GM19025 (cell line): ENCODE measurements around the gene ZNF254.
"Not testable (repeated sequence)": the region's sequence is repeated elsewhere in the genome, so short reads cannot be mapped to it uniquely, and the experiment has no call there.

Source experiments
- ATAC-seq: cut with Tn5 transposase; IDR thresholded peaks from one replicate; pipeline ENCODE4 v1.9.1; 2021; ENCODE audit warnings: mild to moderate bottlenecking, low read depth, moderate library complexity; ENCODE audit not compliant: unreplicated experiment

The ZNF254 gene

DNA sequence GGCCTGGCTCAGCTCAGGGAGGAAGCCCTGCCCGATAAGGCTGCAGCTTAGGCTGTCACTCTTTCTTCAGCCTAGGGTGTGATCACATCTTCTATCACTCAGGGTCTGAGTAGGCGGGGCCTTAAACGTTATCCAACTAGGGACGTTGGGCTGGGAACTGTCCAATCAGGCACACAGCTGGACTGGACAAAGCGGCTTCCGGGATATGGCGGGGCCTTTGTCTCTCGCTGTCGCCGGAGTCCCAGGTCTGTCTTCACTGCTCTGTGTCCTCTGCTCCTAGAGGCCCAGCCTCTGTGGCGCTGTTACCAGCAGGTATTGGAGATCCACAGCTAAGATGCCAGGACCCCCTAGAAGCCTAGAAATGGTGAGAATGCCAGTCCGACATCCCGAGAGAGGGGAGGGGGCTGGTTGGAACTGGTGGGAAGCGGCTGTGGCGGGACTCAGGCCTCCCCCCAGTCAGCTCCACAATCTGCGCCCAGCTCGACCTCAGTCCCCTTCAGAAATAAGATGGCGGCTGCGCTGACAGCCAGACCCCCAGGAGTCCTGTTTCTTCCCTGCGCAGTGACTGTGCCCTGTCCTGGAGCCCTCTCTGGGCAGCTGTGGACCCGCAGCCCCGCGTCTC, at the start of gene ZNF254:
Gene ZNF254 (plus strand): TSS at position 214 of the 622 bp plus-strand sequence. CDS start 121 bp downstream, at position 335.
- ATAC-seq, result peak; percentile 99

DNA sequence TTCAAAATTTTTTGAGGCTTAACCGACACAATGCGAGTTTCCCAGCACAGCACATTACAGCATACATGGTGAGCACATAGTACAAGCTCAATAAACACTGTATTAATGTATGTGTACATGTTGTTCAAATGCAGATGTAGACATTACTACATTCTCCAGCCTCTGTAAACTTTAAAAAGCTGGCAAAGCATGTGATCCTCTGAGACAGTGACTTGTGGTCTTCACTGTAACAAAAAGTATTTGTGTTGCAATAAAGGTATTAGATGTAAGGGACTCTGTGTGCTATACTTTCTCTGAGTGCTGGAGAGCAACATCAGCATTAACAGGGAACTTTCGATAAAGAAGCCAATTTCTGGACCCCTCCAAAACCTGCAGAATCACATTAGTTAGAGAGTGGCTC, 46.4 kb upstream of the ZNF254 start:
- no peak for ATAC-seq

DNA sequence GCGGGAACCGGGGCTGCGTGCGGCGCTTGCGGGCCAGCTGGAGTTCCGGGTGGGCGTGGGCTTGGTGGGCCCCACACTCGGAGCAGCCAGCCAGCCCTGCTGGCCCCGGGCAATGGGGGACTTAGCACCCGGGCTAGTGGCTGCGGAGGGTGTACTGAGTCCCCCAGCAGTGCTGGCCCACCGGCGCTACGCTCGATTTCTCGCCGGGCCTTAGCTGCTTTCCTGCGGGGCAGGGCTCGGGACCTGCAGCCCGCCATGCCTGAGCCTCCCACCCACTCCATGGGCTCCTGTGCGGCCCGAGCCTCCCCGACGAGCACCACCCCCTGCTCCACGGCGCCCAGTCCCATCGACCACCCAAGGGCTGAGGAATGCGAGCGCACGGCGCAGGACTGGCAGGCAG, 45.7 kb upstream of the ZNF254 start:
- ATAC-seq, result not testable (repeated sequence)

DNA sequence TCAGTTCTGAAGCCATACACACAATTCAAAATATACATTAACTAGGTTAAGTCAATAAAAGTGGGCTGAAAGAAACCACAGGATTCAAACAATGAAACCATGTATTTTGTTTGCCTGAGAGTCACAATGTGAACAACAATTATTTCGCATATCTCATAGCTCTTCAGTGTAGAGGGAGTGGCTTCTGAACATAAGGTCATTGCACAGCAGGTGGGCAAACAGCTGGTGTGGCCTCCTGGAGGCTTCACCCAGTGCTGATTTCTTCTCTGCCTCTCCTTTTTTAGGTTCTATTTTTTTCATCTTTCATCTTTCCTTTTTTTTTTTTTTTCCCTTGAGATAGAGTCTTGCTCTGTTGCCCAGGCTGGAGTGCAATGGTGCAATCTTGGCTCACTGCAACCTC, 40.4 kb upstream of the ZNF254 start:
- no peak for ATAC-seq

DNA sequence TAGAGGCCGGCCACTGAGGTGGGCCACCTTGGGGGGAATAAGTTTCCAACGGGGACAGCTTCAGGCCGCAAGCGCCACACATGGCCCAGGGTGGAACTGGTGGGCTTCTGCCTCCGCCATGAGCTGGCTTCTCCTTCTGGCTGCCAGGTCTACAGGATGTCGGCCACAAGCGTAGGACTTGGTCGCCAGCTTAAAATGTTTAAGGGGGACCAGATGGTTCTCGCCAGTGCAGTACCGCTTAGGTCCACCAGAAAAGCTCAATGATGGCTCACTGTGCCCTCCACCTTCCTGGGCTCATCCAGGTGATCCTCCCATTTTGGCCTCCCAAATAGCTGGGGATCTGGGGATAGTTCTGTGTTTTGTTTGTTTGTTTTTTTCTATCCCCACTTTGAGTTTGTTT, 38.7 kb upstream of the ZNF254 start:
- no peak for ATAC-seq

DNA sequence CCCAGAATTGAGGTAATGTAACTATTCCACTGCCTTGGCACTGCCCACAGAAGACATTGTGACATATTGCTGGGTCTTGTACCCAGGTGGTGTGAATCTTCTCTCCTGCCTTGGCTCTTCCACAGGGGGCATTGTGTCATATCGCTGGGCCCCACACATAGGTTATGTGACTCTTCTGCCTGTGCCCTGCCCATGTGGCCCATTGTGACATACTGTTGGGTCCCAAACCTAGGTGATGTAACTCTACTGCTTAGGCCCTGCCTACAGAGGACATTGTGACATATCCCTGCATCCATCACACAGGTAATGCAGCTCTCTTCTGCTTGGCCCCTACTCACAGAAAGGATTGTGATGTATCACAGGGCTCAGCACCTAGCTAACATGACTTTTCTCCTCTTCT, 37.5 kb upstream of the ZNF254 start:
- ATAC-seq, result no peak

DNA sequence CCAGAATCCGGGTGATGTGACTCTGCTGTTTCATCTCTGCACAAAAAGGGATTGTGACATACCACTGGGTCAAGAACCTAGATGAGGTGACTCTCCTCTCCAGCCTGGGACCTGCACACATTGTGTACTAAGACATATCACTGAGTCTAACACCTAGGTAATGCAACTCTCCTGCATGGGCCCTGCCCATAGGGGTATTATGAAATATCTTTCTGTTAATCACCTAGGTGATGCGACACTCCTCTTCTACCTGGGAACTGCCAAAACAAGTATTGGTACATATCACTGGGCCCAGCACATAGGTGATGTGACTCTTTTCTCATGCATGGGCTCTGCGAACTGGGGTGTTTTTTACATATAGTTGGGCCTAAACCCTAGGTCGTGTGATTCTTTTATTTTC, 35.5 kb upstream of the ZNF254 start:
- no peak for ATAC-seq

DNA sequence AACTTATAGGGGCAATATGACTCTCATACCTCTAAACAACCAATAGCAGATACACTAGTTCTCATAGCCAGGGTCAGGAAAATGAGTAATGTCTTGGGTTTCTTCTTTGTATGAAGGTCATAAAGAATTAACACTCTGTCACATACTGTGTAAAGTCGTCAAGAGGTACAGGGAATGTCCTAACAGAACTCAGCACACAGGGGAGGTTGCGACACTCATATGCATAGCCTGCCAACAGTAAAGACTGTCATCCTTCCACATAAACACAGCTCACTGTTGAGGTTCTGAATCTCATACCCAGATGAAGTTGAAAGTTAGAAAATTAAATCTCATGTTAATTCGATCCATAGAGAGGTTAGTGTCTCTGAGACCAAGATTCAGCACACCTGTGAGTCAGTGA, 34.2 kb upstream of the ZNF254 start:
- ATAC-seq, result no peak

DNA sequence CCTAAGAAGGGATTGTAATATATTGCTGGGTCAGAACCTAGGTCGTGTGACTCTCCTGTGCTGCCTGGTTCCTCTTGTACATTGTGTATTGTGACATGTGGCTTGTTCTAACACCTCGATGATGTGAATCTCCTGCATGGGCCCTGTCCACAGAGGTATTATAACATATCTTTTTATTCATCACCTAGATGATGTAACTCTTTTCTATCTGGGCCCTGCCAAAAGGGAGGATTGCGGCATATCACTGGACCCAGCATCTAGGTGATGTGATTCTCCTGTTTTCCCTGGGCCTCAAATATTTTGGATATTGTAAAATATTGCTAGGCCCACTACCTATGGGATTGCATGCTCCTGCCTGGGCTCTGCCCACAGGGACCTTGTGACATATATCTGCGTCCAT, 33.4 kb upstream of the ZNF254 start:
- no peak for ATAC-seq

DNA sequence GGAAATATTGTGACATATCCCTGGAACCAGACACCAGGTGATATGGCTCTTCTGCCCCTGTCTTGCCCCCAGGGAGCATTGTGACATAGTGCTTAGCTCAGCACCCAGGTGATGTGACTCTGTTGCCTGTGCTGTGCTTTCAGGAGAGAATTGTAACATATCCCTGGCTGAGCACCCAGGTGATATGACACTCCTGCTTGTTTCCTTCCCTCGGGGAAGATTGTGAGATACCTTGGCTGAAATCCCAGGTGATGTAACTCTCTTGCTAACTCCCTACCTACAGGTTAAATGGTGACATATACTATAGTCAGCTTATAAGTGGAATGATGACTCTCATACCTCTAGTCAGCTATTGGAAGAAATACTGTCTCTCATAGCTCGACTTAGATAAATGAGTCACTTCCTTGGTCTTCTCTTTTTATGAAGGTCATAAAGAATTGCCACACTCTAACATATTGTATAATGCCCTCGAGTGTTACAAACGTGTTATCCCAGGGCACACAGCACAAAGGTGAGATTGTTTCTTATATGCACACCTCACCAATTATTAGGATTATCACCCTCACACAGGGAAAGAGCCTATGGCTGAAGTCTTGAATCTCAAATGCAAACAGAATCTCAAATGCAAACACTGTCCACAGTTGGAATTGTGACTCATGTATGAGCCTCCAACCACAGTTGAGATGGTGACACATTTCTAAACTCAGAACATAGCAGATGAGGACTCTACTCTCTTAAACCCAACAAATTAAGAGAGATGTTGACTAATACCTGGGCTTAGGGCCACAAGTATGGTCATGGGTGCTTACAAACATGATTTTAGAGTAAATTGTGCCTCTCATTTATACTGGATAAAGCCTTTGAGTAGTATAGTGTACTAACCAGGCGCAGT, 32.7 kb upstream of the ZNF254 start:
- no peak for ATAC-seq

DNA sequence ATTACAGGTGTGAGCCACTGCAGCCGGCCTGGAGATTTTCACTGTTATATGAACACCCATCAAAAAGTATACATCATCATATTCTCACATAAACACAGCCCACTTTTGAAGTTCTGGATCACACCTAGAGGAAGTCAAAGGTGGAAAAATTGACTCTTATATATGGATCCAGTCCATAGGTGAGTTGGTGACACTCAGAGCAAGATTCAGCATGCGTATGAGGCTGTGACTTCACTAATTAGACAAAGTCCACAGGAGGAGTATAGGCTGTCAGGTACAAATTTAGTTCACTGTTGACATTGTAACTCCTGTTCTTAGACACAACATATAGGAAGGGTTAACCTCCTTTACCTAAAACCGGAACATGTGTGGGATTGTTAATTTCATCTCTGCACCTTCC, 31.4 kb upstream of the ZNF254 start:
- ATAC-seq, result no peak

DNA sequence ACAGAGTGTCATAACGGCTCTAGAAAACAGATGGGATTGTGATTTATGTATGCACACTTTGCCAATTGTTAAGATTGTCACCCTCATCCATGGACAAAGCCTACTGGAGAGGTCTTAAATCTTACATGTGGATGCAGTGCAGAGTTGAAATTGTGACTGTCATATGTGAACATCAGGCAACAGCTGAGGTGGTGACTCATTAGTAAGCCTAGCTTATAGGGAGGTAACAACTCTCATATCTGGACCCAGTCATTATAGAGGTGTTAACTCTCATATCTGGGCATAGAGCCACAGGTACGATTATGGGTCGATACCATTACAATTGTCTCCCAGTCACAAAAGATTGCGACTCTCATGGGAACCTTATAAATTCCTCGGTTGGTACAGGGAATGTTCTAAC, 29.8 kb upstream of the ZNF254 start:
- ATAC-seq, result no peak

DNA sequence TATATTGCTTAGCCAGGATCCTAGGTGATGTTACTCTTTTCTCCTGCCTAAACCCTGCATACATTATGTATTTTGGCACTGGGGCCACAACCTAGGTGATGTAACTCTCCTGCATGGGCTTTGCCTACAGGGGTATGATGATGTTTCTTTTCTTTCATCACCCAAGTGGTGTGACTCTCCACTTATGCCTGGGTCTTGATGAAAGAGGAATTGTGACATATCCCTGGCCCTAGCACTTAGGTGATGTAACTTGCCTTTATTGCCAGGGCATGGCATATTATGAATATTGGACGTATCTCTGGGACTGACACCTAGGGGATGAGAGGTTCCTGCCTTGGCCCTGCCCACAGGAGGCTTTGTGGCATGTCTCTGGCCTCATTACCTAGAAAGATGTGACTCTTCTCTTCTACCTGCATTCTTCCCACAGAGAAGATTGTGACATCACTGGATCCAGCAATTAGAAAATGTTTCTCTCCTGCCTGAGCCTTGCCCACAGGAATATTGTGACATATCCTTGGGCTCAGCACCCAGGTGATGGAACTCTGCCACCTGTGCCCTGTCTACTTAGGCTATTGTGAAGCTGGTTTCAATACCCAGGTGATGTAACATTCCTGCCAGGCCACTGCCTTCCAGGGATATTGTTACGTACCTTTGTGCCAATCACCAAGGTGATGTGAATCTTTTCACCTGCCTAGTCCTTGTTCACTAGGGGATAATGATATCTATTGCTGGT, 27.3 kb upstream of the ZNF254 start:
- ATAC-seq, result no peak

DNA sequence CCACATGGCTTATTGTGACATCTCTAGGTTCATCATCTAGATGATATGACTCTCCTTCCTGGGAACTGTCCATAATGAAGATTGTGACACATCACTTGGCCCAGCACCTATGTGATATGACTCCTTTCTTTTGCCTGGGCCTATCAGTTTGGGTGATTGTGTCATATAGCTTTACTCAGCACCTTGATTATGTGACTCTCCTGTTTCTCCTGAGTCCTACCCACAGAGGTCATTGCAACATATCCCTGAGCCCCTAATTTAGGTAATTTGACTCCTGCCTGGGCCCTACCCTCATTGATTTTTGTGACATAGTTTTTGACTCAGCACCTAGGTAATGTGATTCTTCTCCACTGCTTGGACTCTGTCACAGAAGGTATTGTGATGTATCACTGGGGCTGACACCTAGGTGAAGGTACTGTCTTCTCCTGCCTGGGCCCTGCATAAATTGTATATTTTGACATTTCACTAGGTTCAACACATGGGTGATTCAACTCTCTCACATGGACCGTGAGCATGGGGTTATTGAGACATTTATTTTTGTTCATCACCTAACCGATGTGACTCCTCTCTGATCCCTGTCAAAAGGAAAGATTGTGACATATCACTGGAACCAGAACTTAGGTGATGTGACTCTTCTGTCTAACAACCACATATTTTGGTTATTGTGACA, 26.2 kb upstream of the ZNF254 start:
- no peak for ATAC-seq

DNA sequence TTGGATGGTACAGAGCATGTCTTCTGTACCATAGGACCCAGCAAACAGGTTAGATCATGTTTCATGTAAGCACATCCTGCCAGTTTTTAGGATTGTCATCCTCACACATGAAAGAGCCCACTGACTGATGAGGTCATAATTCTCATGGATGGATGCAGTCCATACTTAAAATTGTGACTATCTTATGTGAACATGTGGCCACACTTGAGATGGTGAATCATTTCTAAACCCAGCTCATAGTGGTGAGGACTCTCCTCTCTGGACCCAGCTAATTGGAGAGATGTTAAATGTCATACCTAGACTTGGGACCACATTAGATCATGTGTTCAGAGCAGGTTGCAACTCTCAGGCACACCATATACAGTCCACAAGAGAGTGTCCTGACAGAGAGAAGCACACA, 24.8 kb upstream of the ZNF254 start:
- ATAC-seq, result no peak

DNA sequence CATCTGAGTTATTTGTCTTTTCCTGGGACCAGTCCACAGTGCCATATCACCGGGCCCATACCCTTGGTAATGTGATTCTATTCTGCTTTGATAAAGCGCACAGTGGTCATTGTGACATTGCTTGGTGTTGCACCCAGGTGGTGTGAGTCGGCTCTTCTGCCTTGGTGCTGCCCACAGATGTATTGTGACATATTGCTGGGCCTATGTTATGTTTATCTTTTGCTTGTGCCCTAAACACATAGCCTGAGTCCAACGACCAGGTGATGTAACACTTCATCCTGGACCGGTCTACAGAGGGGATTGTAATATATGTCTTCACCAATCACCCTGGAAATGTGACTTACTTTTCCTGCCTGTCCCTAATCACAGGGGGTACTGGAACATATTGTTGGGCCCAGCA, 23.7 kb upstream of the ZNF254 start:
- no peak for ATAC-seq

DNA sequence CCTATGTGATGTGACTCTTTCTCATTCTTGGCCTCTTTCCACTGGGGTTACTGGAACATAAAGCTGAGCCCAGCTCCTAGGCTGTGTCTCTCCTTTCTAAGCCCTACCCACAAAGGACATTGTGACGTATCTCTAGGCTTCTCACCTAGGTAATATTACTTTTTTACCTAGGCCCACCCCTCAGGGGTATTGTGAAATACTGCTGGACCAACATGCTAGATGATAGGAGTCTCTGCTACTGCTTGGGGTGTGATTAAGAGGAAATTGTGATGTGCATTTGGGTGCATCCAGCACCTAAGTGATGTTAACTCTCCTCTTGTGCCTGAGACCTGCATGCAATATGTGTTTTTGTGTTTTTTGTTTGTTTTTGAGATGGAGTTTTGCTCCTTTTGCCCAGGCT, 22.8 kb upstream of the ZNF254 start:
- no peak for ATAC-seq

DNA sequence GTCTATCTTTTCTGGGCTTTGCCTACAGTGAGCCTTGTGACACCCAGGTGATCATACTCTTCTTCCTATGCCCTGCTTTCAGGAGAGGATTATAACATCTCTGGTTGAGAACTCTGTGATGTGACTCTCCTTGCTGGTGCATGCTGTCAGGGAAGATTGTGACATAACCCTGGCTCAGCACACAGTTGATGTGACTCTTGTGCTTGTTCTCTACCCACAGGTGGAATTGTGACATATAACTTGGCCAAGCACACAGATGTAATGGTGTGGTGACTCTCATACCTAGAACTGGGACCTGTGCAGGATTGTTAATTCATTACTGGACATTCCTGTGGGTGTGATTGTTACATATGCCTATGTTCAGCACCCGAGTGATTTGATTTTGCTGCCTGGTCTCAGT, 21.7 kb upstream of the ZNF254 start:
- no peak for ATAC-seq

DNA sequence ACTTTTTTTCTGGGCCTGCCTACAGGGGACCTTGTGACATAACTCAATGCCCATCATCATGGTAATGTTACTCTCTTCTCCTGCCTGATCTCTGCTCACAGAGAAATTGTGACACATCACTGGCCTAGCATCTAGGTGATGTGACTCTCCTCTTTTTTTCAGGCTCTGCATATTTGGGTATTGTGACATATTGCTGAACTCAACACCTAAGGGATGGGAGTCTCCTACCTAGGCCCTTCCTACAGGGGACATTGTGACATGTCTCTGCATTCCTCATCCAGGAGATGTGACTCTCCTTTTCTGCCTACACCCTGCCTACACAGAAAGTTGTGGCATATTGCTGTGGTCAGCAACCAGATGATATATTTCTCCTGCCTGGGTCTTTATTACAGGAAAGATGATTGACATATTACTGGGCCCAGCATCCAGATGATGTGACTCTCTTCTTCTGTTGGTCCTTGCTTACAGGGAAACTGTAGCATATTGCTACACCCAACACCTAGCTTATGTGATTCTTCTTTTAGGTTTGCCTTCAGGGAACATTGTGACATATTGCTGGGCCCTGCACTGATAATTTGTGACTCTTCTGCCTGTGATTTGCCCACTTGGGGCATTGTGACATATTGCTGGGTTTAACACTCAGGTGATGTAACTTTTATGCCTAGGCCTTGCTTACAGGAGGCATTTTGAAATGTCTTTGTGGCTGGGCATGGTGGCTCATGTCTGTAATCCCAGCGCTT, 21.0 kb upstream of the ZNF254 start:
- no peak for ATAC-seq
